Naive thymus-derived CD8-positive, alpha-beta T cell (primary cell): ENCODE results near the gene PPP1R10. TPM values are rescaled to one million over a fixed set of nuclear protein-coding genes. Genes with fewer than 3 reads are reported as not detected.
"Not testable (repeated sequence)": the region's sequence is repeated elsewhere in the genome, so short reads cannot be mapped to it uniquely, and the experiment has no call there.

ENCODE experiments used
- ATAC-seq, 2 donors: fragments of 150-1000 bp; cut with Tn5 transposase in 1 of 2; sonication (Bioruptor Pico), chemical (Tn5 transposase) in 1 of 2; 1 replicate in 1 of 2; 2 replicates in 1 of 2; pipeline ENCODE4 v1.10.0; 2021; ENCODE audit warnings: mild to moderate bottlenecking in 2 of 2, moderate library complexity in 2 of 2
- POLR2A ChIA-PET: fragments of 350-600 bp; sonication (Branson Sonifier 250); formaldehyde crosslinking; loops from one replicate; lab custom pipeline; 2021; ENCODE audit warnings: antibody characterized with exemption; lab: Charles Lee
- DNase-seq, 10 donors: peaks; one replicate each; pipeline versions ENCODE4 v3.0.0 to v3.0.0-alpha.2; 2020 to 2022
- H3K27ac Mint-ChIP-seq, 10 donors: one replicate each; pipeline ENCODE4 v1.8.0; 2020 to 2022; ENCODE audit warnings: mild to moderate bottlenecking in 10 of 10, mixed read lengths in 10 of 10, moderate library complexity in 4 of 10, inconsistent platforms in 1 of 10
- H3K27me3 Mint-ChIP-seq, 5 donors: one replicate each; pipeline ENCODE4 v1.8.0; 2021 to 2022; ENCODE audit warnings: mixed read lengths in 5 of 5
- H3K36me3 Mint-ChIP-seq, 3 donors: one replicate each; pipeline ENCODE4 v1.8.0; 2020 to 2022; ENCODE audit warnings: mixed read lengths in 3 of 3, mild to moderate bottlenecking in 2 of 3, inconsistent platforms in 1 of 3
- H3K4me1 Mint-ChIP-seq, 4 donors: one replicate each; pipeline ENCODE4 v1.8.0; 2021 to 2022; ENCODE audit warnings: mixed read lengths in 4 of 4
- H3K4me3 Mint-ChIP-seq, 10 donors: one replicate each; pipeline ENCODE4 v1.8.0; 2020 to 2022; ENCODE audit warnings: mild to moderate bottlenecking in 10 of 10, mixed read lengths in 10 of 10, moderate library complexity in 6 of 10, inconsistent platforms in 1 of 10
- H3K9me3 Mint-ChIP-seq, 9 donors: one replicate each; pipeline ENCODE4 v1.8.0; 2020 to 2022; ENCODE audit warnings: mixed read lengths in 9 of 9, mild to moderate bottlenecking in 3 of 9, inconsistent platforms in 1 of 9, moderate library complexity in 1 of 9
- polyA plus RNA-seq, 3 donors: library from polyadenylated mRNA; unstranded; fragments of 300-500 nt; fragmentation: Illumina TruSeq; gene quantifications; one replicate each; pipeline ENCODE4 v1.2.3, GENCODE V29; 2021
- total RNA-seq, 8 experiments: library from RNA in 2 of 8; stranded (reverse) in 2 of 8; gene quantifications; one replicate each; pipeline ENCODE4 v1.2.3 and lab custom pipeline; 2021 to 2026

The PPP1R10 gene
- total RNA-seq (100 to 1,000 TPM; 191 to 193 TPM), polyA plus RNA-seq (10 to 100 TPM; 16.9 to 20.2 (median 19.8) TPM), total RNA-seq (lab: John Stamatoyannopoulos, UW) (71.2 to 180 (median 124) reads per million in 6 experiments)

DNA sequence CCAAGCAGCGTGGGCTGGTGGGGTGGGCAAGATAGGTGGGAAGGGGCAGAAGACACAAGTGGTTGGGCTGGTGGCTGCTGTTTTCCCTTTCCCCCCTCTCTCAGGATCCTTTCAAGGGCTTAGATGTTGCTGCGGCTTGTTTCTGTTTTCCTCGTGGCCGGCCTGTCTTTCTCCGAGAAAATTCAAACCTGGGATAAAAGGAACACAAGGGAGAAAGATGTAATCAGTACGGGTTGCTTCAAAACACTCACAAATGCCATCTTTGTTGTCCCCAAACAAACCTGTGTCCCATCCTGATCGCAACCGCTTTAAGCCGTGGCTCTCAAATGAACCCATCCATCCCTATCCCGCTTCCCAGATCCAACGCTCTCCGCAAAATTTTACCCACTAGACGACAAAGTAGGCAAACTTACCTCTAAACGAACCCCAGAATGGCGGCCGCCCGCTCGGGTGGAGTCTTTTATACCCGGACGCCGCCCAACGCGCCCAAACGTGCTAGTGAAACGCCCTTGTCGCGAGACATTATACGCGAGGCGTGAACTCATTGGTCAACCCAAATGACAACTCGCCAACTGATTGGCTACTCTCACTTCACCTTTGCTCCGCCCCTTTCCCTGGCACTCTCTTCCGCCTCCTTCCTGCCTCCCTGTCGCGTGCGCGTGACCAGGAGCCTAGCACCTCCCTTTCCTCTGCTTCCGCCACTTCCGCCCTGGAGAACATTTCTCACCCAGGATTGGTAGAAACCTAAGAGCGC lies at the start of gene PPP1R10:
Gene PPP1R10, minus strand, starts transcription at position 433 of the 754 bp plus-strand sequence. CDS start 7,299 bp downstream, outside the sequence.
- Mint-ChIP-seq H3K27ac (peak within 1 kb of the TSS; percentile 99 to 100 (median 100)), H3K9me3 (peaks cover 0 to 3% (median 0%) of the 10 kb centered on the region in 9 donors), H3K4me3 (peak within 1 kb of the TSS; percentile 92 to 100 (median 99)), H3K4me1 (peaks cover 18 to 61% (median 48%) of the 10 kb centered on the region in 4 donors), H3K36me3 (peaks cover 23 to 58% (median 26%) of the 10 kb centered on the region in 3 donors), H3K27me3 (peaks cover 0 to 8% (median 0%) of the 10 kb centered on the region in 5 donors)
- ATAC-seq (peak; percentile 70 to 77), DNase-seq (peak; percentile 83 to 100 (median 99))
- POLR2A ChIA-PET = interaction anchor here (0.5 to 2.4 kb wide), 35 partner anchors 9 to 924 kb away, joined by 3 to 24 read pairs (median 4); partner anchors contain the start of genes ABCF1, ATAT1, C6orf136 and DHX16

DNA sequence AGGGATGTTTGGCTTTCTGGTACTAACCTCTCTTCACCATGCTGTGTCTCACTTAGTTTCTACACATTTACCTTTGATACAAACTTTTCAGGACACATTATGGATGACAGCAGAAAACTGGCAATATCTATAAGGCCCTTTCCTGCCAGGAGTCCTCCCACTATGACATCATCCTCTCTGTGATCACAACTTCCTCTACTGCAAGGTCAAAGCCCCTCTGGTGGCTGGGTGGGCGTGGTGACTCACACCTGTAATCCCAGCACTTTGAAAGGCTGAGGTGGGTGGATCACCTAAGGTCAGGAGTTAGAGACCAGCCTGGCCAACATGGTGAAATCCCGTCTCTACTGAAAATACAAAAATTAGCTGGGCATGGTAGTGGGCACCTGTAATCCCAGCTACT lies 49.3 kb upstream of the PPP1R10 start:
- H3K9me3 Mint-ChIP-seq, H3K4me3 Mint-ChIP-seq, ATAC-seq, DNase-seq, POLR2A ChIA-PET, H3K27me3 Mint-ChIP-seq: not testable (repeated sequence)
- Mint-ChIP-seq H3K4me1 (peaks cover 20 to 33% (median 27%) of the 10 kb centered on the region in 4 donors), H3K36me3 (peaks cover 4 to 90% (median 29%) of the 10 kb centered on the region in 3 donors), H3K27ac (peak overlapping the region in 8 of 10 donors; percentile 25 to 80 (median 59))

DNA sequence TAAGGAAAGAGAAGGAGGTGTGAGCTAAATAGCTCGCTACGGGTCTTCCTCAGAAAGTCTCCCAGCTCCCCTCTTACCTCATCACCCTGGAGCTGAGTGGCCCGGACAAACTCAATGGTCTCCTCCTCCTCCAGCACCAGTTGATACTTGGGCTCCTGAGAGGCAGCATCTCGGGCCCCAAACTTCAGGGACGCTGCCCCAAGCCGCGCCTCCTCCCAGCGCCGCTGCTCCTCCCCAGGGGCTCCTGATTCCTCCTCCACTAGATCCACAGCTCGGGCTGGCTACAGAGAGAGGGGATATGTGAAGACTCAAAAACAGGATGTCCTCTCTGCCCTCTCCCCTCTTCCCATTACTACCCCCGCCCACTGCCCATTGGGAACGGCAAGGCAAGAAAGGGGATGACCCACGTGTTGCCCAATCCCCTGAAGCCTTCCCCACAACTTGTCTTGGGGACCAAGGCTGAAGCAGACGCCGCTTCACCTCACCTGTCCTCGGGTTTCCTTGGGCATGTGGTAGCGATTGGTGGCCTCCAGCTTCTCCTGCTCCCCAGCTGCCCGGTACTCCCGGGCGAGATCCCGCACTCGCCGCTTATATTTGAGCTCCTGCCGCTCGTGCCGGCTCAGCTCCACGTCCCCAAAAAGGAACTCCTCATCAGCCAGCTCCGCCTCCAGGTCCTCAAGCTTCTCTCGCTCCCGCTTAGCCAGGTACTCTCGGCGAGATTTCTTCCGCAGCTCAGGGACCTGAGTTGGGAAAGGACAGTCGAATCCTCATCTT lies 48.1 kb upstream of the PPP1R10 start:
- ATAC-seq (no peak), DNase-seq (no peak)
- POLR2A ChIA-PET = interaction anchor here (0.7 kb wide), 1 partner anchor 47 kb away, joined by 3 read pairs; the partner anchor contains the start of genes MRPS18B and PPP1R10
- Mint-ChIP-seq H3K27ac (no peak overlapping the region), H3K27me3 (no peaks in the 10 kb centered on the region), H3K36me3 (peaks cover 4 to 89% (median 28%) of the 10 kb centered on the region in 3 donors), H3K4me1 (peaks cover 11 to 22% (median 16%) of the 10 kb centered on the region in 4 donors), H3K4me3 (no peak overlapping the region), H3K9me3 (no peaks in the 10 kb centered on the region)

DNA sequence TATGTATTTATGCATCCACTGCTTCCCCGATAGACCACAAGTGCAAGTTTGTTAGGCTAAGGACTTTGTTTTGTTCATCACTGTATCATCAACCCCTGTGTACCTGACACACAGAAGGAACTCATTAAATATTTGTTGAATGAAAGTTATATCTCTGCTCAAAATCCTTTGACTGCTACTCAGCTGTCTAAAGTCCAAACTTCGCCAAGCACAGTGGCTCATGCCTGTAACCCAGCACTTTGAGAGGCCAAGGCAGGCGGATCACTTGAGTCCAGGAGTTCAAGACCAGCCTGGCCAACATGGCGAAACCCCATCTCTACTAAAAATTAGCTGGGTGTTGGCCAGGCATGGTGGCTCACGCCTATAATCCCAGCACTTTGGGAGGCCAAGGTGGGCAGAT lies 40.9 kb upstream of the PPP1R10 start:
- Mint-ChIP-seq H3K27ac (peak overlapping the region in 4 of 10 donors; percentile 27 to 64 (median 48)), H3K36me3 (peaks cover 7 to 95% (median 24%) of the 10 kb centered on the region in 3 donors)
- POLR2A ChIA-PET = interaction anchor here (0.7 kb wide), 2 partner anchors 76 to 94 kb away, joined by 3 to 5 read pairs; no protein-coding TSS in a partner anchor

DNA sequence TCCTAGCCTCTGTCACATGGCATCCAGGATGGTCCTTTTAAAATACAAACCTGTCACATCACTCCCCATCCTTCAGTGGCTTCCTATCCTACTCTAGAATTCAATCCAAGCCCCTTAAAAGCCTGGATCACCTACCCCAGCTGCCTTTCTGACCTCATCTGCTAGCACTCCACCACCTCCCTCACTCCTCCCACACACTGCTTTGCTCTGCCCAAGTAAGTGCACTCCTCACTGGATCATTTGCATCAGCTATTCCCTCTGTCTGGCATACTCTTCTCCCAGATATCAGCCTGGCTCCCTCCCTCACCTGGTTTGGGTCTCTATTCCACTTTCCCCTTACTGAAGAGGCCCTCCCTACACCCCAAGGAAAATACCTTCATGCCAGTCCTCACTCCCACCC lies 40.4 kb upstream of the PPP1R10 start:
- no peak for ATAC-seq
- Mint-ChIP-seq H3K4me3 (no peak overlapping the region), H3K36me3 (peaks cover 7 to 95% (median 21%) of the 10 kb centered on the region in 3 donors), H3K4me1 (peaks cover 0 to 14% (median 9%) of the 10 kb centered on the region in 4 donors), H3K27me3 (no peaks in the 10 kb centered on the region), H3K27ac (peak overlapping the region in 6 of 10 donors; percentile 27 to 73 (median 48)), H3K9me3 (no peaks in the 10 kb centered on the region)
- POLR2A ChIA-PET = interaction anchor here (0.7 kb wide), 1 partner anchor 94 kb away, joined by 3 read pairs; no protein-coding TSS in a partner anchor
- DNase-seq = no peak

More for the DNA sequence above, 40.9 kb upstream of the PPP1R10 start:
- H3K4me1 Mint-ChIP-seq = peaks cover 0 to 14% (median 10%) of the 10 kb centered on the region in 4 donors
- not testable (repeated sequence) for H3K27me3 Mint-ChIP-seq, H3K4me3 Mint-ChIP-seq, ATAC-seq, H3K9me3 Mint-ChIP-seq, DNase-seq

DNA sequence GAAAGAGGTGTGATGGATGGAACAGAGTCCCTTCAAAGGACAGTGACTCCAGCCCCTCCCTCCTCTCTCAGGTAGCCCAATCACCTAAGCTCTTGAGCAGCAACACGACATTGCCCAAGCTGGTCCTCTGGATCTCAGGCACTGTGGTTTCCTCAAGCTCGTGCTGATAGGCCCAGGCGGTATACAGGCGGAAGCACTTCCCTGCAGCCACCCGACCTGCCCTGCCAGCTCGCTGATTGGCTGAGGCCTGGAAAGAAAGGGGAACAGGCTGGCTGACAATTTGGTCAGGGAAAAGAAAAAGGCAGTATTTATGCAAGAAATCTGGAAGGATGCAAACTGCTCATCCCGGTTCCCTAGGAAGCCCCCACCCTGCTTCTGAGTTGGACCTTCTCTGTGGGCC lies 39.5 kb upstream of the PPP1R10 start:
- H3K27ac Mint-ChIP-seq = peak overlapping the region in 1 of 10 donors; percentile 74
- DNase-seq (no peak), ATAC-seq (no peak)
- no peaks in the 10 kb centered on the region for H3K27me3 Mint-ChIP-seq
- H3K4me1 Mint-ChIP-seq = peaks cover 0 to 9% (median 6%) of the 10 kb centered on the region in 4 donors
- no peaks in the 10 kb centered on the region for H3K9me3 Mint-ChIP-seq
- H3K4me3 Mint-ChIP-seq = no peak overlapping the region
- POLR2A ChIA-PET = no interaction called here
- H3K36me3 Mint-ChIP-seq = peaks cover 7 to 95% (median 13%) of the 10 kb centered on the region in 3 donors

DNA sequence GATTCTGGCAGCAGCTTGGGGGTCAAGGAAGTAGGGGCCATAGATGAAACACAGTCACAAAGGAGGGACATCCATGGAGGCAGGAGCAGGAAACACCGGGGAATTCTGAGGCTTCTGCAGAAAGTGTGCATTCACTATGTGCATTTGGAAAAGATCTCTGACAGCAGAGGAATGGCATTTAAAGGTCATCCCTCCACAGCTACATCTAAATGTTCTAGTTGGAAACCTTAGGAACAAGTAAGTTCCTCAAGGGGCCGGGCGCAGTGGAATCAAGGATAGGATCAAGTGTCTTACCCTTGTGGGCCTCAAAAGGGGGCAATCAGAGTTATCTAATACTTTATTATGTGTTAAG lies 38.7 kb upstream of the PPP1R10 start:
- no peaks in the 10 kb centered on the region for H3K27me3 Mint-ChIP-seq
- H3K9me3 Mint-ChIP-seq = no peaks in the 10 kb centered on the region
- peaks cover 7 to 95% (median 17%) of the 10 kb centered on the region in 3 donors for H3K36me3 Mint-ChIP-seq
- H3K4me3 Mint-ChIP-seq = no peak overlapping the region
- ATAC-seq (no peak), DNase-seq (no peak)
- H3K27ac Mint-ChIP-seq = peak overlapping the region in 8 of 10 donors; percentile 21 to 73 (median 44)
- peaks cover 5 to 9% (median 6%) of the 10 kb centered on the region in 4 donors for H3K4me1 Mint-ChIP-seq
- POLR2A ChIA-PET = no interaction called here

DNA sequence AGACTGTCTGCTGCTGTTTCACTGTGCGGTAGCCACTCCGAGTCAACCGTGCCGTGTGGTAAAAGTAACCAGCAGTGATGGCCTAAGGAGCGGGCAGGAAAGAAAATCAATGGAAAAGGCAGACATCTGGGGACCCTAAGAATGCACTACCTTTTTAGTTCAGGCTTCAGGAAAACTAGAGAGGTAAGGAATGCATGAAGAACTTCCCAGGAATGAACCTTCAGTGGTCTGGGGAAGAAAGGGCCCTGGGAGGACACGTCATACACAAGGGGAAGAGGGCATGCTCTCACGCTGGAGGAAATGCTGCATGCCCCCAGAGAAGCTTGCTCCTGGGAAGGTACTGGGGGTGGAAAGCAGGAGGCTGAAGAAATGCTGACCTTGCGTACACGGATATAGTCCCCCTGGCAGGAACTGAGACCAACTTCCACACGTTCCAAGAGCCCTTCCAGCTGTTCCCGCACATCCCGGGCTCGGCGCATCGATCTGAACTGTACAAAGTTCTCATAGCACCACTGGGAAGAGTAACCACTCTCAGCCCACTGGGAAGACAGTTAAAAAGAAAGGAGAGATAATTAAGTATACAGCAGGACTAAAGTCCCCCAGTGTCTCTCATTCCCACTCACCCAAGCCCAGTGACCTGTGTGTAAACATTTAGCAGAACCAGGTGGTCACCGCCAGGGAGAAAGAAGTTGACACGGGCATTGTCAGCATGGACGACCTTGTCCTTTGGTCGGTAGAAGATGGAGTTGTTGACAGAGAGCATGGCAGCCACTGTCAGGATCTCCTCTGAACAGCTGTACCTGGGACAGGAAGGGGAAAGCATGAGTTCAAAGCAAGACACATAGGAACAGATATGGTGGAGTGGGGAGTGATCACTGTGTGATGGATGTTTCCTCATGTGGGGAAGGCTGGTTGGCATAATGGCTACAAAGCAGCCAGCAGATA lies 38.0 kb upstream of the PPP1R10 start:
- no peaks in the 10 kb centered on the region for H3K27me3 Mint-ChIP-seq
- peaks cover 7 to 93% (median 17%) of the 10 kb centered on the region in 3 donors for H3K36me3 Mint-ChIP-seq
- peak overlapping the region in 8 of 10 donors; percentile 41 to 78 (median 56) for H3K27ac Mint-ChIP-seq
- POLR2A ChIA-PET = no interaction called here
- no peaks in the 10 kb centered on the region for H3K9me3 Mint-ChIP-seq
- H3K4me1 Mint-ChIP-seq = peaks cover 5 to 8% (median 6%) of the 10 kb centered on the region in 4 donors
- no peak for DNase-seq
- no peak for ATAC-seq
- no peak overlapping the region for H3K4me3 Mint-ChIP-seq

DNA sequence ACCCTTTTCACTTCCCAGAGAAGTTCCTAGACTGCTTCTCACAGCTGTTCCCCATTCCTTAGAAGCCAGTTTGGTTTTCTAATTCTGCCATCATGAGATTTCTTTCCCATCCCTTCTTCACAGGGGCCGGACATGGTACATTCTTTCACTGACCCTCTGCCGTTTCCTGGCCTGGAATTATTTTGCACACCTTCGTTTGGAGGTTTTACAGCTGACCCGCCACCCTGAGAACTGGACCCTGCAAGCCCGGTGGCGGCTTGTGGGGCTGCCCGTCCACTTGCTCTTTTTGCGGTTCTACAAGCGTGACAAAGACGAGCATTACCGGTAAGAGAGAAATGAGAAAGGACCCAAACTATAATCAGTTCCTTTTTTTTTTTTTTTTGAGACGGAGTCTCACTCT lies 34.1 kb upstream of the PPP1R10 start:
- ATAC-seq = no peak
- H3K27ac Mint-ChIP-seq = peak overlapping the region in 4 of 10 donors; percentile 53 to 78 (median 62)
- H3K4me3 Mint-ChIP-seq = peak overlapping the region in 1 of 10 donors; percentile 17
- H3K36me3 Mint-ChIP-seq = peaks cover 7 to 57% (median 14%) of the 10 kb centered on the region in 3 donors
- no peaks in the 10 kb centered on the region for H3K9me3 Mint-ChIP-seq
- H3K4me1 Mint-ChIP-seq = peaks cover 10 to 25% (median 17%) of the 10 kb centered on the region in 4 donors
- POLR2A ChIA-PET = interaction anchor here (0.6 to 1.1 kb wide), 3 partner anchors 17 to 36 kb away, joined by 3 read pairs; no protein-coding TSS in a partner anchor
- no peak for DNase-seq
- H3K27me3 Mint-ChIP-seq = no peaks in the 10 kb centered on the region

DNA sequence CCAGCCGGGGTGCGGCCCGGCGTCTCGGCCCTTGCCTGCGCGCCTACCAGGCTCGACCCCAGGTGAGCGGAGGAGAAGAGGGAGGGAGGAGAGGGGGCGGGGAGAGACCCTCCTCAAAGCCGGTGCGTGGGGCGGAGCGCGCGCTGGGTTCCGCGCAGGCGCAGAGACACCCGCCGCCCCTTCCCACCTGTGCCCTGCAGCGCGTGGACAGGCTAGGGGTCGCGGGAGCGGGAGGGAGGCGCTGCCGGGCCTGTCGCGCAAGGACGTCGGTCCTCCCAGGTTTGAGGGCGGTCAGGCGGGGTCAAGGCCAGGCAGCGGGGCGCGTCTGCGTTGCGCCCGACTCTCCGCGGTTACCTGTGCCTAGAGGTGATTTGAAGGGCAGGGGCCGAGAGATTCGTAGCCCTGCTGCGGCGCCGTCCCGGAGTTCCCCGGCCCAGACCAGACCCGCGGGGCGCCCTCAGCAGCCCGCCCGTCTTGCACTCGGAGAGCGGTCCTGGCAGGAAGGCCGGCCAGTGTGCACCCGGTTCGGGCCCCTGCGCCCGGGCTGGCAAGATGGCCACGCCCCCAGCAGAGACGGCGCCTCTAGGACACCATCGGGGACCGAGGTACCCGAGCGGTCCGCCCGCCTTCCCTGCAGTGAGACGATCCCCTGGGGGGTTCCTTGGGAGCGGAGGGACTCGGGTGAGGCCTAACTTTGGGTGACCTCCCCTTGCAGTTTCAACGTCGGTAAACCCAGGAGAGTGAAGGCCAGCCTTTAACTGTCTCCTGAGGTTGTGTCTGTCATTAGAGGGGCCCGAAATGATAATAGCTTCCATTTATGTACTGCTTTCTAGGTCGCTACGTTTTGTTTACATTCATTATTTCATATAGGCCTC lies 30.4 kb upstream of the PPP1R10 start:
- POLR2A ChIA-PET = interaction anchor here (0.6 to 1.8 kb wide), 9 partner anchors 13 to 80 kb away, joined by 3 to 13 read pairs (median 3); partner anchors contain the start of genes MRPS18B and PPP1R10
- no peaks in the 10 kb centered on the region for H3K9me3 Mint-ChIP-seq
- DNase-seq (peak in 9 of 10 donors; percentile 47 to 85 (median 66)), ATAC-seq (peak; percentile 69 to 74)
- H3K4me1 Mint-ChIP-seq = peaks cover 21 to 43% (median 29%) of the 10 kb centered on the region in 4 donors
- H3K36me3 Mint-ChIP-seq = peaks cover 0 to 40% (median 4%) of the 10 kb centered on the region in 3 donors
- H3K27me3 Mint-ChIP-seq = no peaks in the 10 kb centered on the region
- H3K27ac Mint-ChIP-seq = peak overlapping the region; percentile 71 to 96 (median 93)
- peak overlapping the region; percentile 80 to 93 (median 87) for H3K4me3 Mint-ChIP-seq
